ENCODE results near the gene IGF2.
A peak's percentile ranks its signal among the peaks of the same experiment; 100 is the strongest.

The IGF2 gene

DNA sequence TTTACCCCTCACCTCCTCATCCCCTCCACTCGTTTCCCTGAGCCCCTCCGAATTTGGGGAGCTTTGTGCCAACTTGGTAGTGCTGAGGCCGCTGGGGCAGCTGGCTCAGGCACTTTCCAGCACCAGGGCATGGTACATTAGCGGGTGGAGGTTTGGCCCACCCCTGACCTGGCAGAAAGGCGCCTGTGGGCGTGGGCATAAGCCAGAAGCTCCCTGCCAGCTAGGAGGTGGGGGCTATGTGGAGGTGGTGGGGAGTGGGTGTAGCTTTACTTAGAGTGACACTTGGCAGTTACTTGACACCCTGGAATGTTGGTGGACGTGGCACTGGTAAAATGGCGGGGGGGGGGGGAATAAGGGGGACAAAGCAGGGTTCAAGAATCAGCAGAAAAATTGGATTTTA lies 10.3 kb upstream of the IGF2 start:
- TF ChIP-seq, protein P1, sequence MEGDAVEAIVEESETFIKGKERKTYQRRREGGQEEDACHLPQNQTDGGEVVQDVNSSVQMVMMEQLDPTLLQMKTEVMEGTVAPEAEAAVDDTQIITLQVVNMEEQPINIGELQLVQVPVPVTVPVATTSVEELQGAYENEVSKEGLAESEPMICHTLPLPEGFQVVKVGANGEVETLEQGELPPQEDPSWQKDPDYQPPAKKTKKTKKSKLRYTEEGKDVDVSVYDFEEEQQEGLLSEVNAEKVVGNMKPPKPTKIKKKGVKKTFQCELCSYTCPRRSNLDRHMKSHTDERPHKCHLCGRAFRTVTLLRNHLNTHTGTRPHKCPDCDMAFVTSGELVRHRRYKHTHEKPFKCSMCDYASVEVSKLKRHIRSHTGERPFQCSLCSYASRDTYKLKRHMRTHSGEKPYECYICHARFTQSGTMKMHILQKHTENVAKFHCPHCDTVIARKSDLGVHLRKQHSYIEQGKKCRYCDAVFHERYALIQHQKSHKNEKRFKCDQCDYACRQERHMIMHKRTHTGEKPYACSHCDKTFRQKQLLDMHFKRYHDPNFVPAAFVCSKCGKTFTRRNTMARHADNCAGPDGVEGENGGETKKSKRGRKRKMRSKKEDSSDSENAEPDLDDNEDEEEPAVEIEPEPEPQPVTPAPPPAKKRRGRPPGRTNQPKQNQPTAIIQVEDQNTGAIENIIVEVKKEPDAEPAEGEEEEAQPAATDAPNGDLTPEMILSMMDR (IDR thresholded peaks at IDR 0.05): no peak
- H3K27me3 Mint-ChIP-seq (ENCODE audit: low read depth, poor library complexity): peaks cover 45% of the 10 kb centered on the region

DNA sequence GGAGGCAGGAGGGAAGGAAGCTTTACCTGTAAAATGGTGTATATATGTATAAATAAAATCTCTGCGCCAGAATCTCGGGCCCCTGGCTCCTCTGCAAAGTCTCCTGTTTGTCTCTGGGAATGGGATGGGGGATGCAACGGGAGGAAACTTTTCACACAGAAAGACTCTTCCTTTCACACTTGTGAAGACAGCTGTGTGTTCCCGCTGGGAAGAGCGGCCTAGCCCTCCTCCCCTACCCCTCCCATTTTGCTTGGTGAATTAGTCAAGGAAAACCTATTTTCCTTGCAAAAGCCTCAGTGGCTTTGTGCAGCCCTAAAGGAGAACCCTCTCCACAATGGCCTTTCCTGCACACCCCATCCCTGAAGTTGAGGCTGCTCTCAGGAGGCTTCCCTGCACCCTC lies 9.4 kb upstream of the IGF2 start:
- TF ChIP-seq, protein P1 (IDR thresholded peaks at IDR 0.05): no peak
- H3K4me1 Mint-ChIP-seq: peaks cover 65% of the 10 kb centered on the region
- no peak for DNase-seq
- no peak overlapping the region for H3K27ac Mint-ChIP-seq
- H3K4me3 Mint-ChIP-seq: peak overlapping the region; percentile 54
- no peaks in the 10 kb centered on the region for H3K9me3 Mint-ChIP-seq
- H3K36me3 Mint-ChIP-seq (ENCODE audit: low read depth): peaks cover 7% of the 10 kb centered on the region
- peaks cover 52% of the 10 kb centered on the region for H3K27me3 Mint-ChIP-seq (ENCODE audit: low read depth, poor library complexity)

More for the DNA sequence above, 10.3 kb upstream of the IGF2 start:
- Mint-ChIP-seq H3K4me1 (peaks cover 64% of the 10 kb centered on the region), H3K27ac (no peak overlapping the region), H3K36me3 (ENCODE audit: low read depth) (peaks cover 7% of the 10 kb centered on the region), H3K9me3 (no peaks in the 10 kb centered on the region), H3K4me3 (no peak overlapping the region)
- DNase-seq: no peak

DNA sequence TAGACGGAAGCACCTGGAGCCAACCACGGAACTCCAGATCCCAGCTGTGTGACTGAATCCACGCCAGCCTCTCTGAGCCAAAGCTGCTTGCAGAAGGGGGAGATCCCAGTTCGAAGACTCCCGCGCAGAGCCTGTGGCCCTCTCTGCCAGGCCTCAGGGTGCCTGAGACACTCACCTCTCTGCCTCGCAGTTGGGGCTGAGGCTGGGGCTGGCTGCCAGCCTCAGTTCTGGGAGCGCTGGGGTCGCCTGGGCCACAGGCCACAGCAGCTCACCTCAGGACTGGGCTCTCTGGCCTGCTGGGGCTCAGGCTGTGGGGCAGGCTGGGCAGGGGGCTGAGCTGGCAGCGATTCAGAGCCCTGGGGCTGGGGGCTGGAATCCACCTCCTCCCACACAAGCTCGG lies 8.2 kb upstream of the IGF2 start:
- Mint-ChIP-seq H3K36me3 (ENCODE audit: low read depth) (peaks cover 7% of the 10 kb centered on the region), H3K4me3 (no peak overlapping the region), H3K27ac (no peak overlapping the region), H3K9me3 (no peaks in the 10 kb centered on the region), H3K27me3 (ENCODE audit: low read depth, poor library complexity) (peaks cover 64% of the 10 kb centered on the region), H3K4me1 (peaks cover 75% of the 10 kb centered on the region)
- DNase-seq: no peak
- TF ChIP-seq, protein P1 (IDR thresholded peaks at IDR 0.05): no peak

DNA sequence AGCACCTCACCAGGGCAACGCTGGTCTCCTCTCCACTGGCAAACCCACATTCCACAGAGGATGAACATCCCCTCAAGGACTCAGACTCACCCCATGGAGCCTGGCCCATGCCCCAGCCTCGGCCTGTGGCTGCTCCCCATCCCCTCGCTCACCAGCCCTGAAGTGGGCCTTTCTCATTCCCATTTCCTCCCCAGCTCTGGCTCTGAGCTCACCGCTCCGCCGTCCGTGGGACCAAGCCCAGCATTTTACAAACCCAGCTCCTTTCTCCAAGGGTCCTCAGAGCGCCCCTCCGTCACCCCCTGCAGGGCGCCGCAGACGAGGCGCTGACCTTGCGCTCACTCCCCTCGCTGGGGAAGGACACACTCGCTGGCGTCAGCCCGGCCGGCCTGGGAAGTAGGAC lies 6.9 kb upstream of the IGF2 start:
- peaks cover 7% of the 10 kb centered on the region for H3K36me3 Mint-ChIP-seq (ENCODE audit: low read depth)
- no peaks in the 10 kb centered on the region for H3K9me3 Mint-ChIP-seq
- no peak for DNase-seq
- no peak overlapping the region for H3K27ac Mint-ChIP-seq
- H3K4me1 Mint-ChIP-seq: peaks cover 75% of the 10 kb centered on the region
- peaks cover 78% of the 10 kb centered on the region for H3K27me3 Mint-ChIP-seq (ENCODE audit: low read depth, poor library complexity)
- TF ChIP-seq, protein P1 (IDR thresholded peaks at IDR 0.05): no peak
- peak overlapping the region; percentile 76 for H3K4me3 Mint-ChIP-seq

DNA sequence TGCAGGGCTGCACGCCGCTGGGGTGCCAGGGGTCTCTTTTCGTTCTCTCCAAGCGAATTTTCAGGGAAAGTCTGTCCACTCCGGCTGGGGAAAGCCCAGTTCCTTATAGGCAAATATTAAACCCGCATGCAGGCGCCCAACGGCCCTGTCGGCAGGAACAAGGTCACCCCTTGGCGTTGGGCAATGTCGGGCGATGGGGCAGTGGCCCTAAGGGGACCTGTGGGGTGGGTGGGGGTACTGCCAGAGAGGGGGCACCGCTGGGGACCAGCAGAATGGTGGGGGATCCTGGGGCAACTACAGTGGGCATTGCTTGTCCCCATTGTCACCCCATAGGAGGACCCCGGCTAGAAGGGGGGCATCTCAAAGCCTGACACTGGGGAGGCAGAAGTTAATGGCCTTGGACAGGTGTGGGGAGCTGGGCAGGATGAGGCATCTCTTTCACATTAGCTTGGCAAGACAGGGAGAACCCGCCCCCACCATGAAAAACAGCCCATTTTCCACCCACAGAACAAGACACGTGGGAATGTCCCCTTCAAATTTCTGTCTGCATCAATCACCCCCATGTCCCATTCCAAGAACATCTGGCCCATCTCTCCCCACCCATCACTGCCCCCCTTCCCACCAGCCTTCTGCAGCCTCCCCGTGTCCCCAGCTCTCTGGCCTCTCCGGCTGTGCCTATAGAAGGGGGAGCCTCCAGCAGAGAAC lies 5.5 kb upstream of the IGF2 start:
- H3K36me3 Mint-ChIP-seq (ENCODE audit: low read depth): peaks cover 7% of the 10 kb centered on the region
- peaks cover 62% of the 10 kb centered on the region for H3K4me1 Mint-ChIP-seq
- DNase-seq: no peak
- H3K4me3 Mint-ChIP-seq: peak overlapping the region; percentile 72
- no peaks in the 10 kb centered on the region for H3K9me3 Mint-ChIP-seq
- TF ChIP-seq, protein P1 (IDR thresholded peaks at IDR 0.05): no peak
- H3K27me3 Mint-ChIP-seq (ENCODE audit: low read depth, poor library complexity): peaks cover 88% of the 10 kb centered on the region
- no peak overlapping the region for H3K27ac Mint-ChIP-seq
